ENCODE data around the gene ZNF618.
A peak's percentile ranks its signal among the peaks of the same experiment; 100 is the strongest.

ZNF618 gene

GRCh38 chr9:113872485-113873143 is 3.5 kb upstream of the ZNF618 start:
- TF ChIP-seq CTCF (IDR thresholded peaks at IDR 0.05; ENCODE audit: extremely low read depth, missing control alignments), result no peak
- DNase-seq (ENCODE audit: low spot score), result no peak

- no peak for DNase-seq (ENCODE audit: low spot score)
- TF ChIP-seq CTCF (IDR thresholded peaks at IDR 0.05; ENCODE audit: extremely low read depth, missing control alignments), result no peak
Measured at GRCh38 chr9:113873446-113873845, 2.7 kb upstream of the ZNF618 start.

GRCh38 chr9:113873926-113874325 is 2.2 kb upstream of the ZNF618 start:
- TF ChIP-seq CTCF (IDR thresholded peaks at IDR 0.05; ENCODE audit: extremely low read depth, missing control alignments), result no peak
- no peak for DNase-seq (ENCODE audit: low spot score)

- TF ChIP-seq CTCF (IDR thresholded peaks at IDR 0.05; ENCODE audit: extremely low read depth, missing control alignments), result no peak
- peak; percentile 61 for DNase-seq (ENCODE audit: low spot score)
Measured at GRCh38 chr9:113875459-113876150, 504 bp upstream of the ZNF618 start.

- DNase-seq (ENCODE audit: low spot score), result no peak
- TF ChIP-seq CTCF (IDR thresholded peaks at IDR 0.05; ENCODE audit: extremely low read depth, missing control alignments), result no peak
Measured at GRCh38 chr9:113876993-113877368, 872 bp downstream of the ZNF618 start.

- DNase-seq (ENCODE audit: low spot score), result no peak
- no peak for TF ChIP-seq CTCF (IDR thresholded peaks at IDR 0.05; ENCODE audit: extremely low read depth, missing control alignments)
Measured at GRCh38 chr9:113879318-113879717, 3.2 kb downstream of the ZNF618 start.

GRCh38 chr9:113879911-113880310 is 3.8 kb downstream of the ZNF618 start:
- TF ChIP-seq CTCF (IDR thresholded peaks at IDR 0.05; ENCODE audit: extremely low read depth, missing control alignments), result no peak
- no peak for DNase-seq (ENCODE audit: low spot score)

Data from GM20000 (cell line).